DND-41 (cell line): ENCODE data around the gene KLF14.
"Not testable (repeated sequence)": the region's sequence is repeated elsewhere in the genome, so short reads cannot be mapped to it uniquely, and the experiment has no call there.

Experiments used
- ATAC-seq: fragments of 200-7000 bp; cut with Tn5 transposase; 3 replicates; pipeline ENCODE4 v1.9.1; 2021; ENCODE audit warnings: low read depth; ENCODE audit not compliant: insufficient read depth
- DNase-seq: peaks from one replicate; pipeline ENCODE4 v3.0.0-alpha.2; 2020
- H2AFZ ChIP-seq: 2 replicates; pipeline ENCODE4 v1.6.0; 2012; ENCODE audit warnings: low read depth, low read length
- H3K27ac ChIP-seq: 2 replicates; pipeline ENCODE4 v1.5.1; 2012; ENCODE audit warnings: low read length, inconsistent platforms
- H3K27me3 ChIP-seq: fragments of 200-600 bp; sonication (generic); 2 replicates; pipeline ENCODE4 v1.6.0; 2012; ENCODE audit warnings: low read length, mild to moderate bottlenecking, inconsistent platforms; ENCODE audit not compliant: insufficient read depth, poor library complexity
- H3K36me3 ChIP-seq: 2 replicates; pipeline ENCODE4 v1.5.1; 2012; ENCODE audit warnings: low read length, inconsistent platforms; ENCODE audit not compliant: insufficient read depth
- H3K4me1 ChIP-seq: 2 replicates; pipeline ENCODE4 v1.5.1; 2012; ENCODE audit warnings: mild to moderate bottlenecking, low read length; ENCODE audit not compliant: insufficient read depth
- H3K4me2 ChIP-seq: 2 replicates; pipeline ENCODE4 v1.6.0; 2012; ENCODE audit warnings: mild to moderate bottlenecking, moderate library complexity, low read length, inconsistent platforms; ENCODE audit not compliant: insufficient read depth
- H3K4me3 ChIP-seq, 2 experiments: fragments of 200-600 bp in 1 of 2; shearing (Covaris generic) in 1 of 2; 2 replicates each; pipeline ENCODE4 v1.5.1; 2012 to 2016; ENCODE audit warnings: inconsistent platforms in 2 of 2, low read length in 2 of 2, mild to moderate bottlenecking in 2 of 2, low read depth in 1 of 2, moderate library complexity in 1 of 2
- H3K79me2 ChIP-seq: 2 replicates; pipeline ENCODE4 v1.6.0; 2012; ENCODE audit warnings: low read length, inconsistent platforms; ENCODE audit not compliant: insufficient read depth
- H3K9ac ChIP-seq: 2 replicates; pipeline ENCODE4 v1.6.0; 2012; ENCODE audit warnings: low read depth, mild to moderate bottlenecking, inconsistent platforms, low read length, moderate library complexity
- H3K9me3 ChIP-seq: 2 replicates; pipeline ENCODE4 v1.5.1; 2012; ENCODE audit warnings: low read length, moderate library complexity, mild to moderate bottlenecking, inconsistent platforms; ENCODE audit not compliant: insufficient read depth, severe bottlenecking
- H4K20me1 ChIP-seq: 2 replicates; pipeline ENCODE4 v1.6.0; 2012; ENCODE audit warnings: low read length; ENCODE audit not compliant: insufficient read depth
- CTCF ChIP-seq: IDR thresholded peaks from 2 replicates; pipeline ENCODE4 v1.5.1; 2012; ENCODE audit warnings: borderline replicate concordance, low read length, moderate library complexity, mild to moderate bottlenecking; ENCODE audit not compliant: poor library complexity, severe bottlenecking; ENCODE audit errors: extremely low read depth
- EZH2 ChIP-seq: IDR thresholded peaks from 3 replicates; pipeline ENCODE4 v1.6.1; 2012; ENCODE audit warnings: borderline replicate concordance, low read depth, mild to moderate bottlenecking, moderate library complexity, low read length, inconsistent platforms; ENCODE audit not compliant: severe bottlenecking

Gene KLF14

GRCh38 chr7:130733931-130734814 is at the start of gene KLF14:
Gene KLF14 (minus strand): TSS chr7:130734207. CDS start chr7:130734033, 174 bp downstream.
- Histone ChIP-seq H3K79me2 (no peaks in the 10 kb centered on the region), H3K9me3 (no peaks in the 10 kb centered on the region), H3K4me1 (no peaks in the 10 kb centered on the region; the same call in 1 of the 2 replicates), H2AFZ (no peak within 1 kb of the TSS), H3K4me2 (peak within 1 kb of the TSS; percentile 51), H3K9ac (no peak within 1 kb of the TSS), H3K27me3 (peaks cover 46% of the 10 kb centered on the region), H3K36me3 (no peaks in the 10 kb centered on the region), H3K4me3 (peak within 1 kb of the TSS in 1 of 2 experiments; percentile 35; a peak in 1 of 4 replicates), H3K27ac (no peak within 1 kb of the TSS), H4K20me1 (no peaks in the 10 kb centered on the region)
- DNase-seq (no peak), ATAC-seq (no peak)
- TF ChIP-seq CTCF (no peak), EZH2 (peak; percentile 82)

GRCh38 chr7:130781346-130781745 is 47.3 kb upstream of the KLF14 start:
- no peaks in the 10 kb centered on the region for H3K4me1 ChIP-seq
- no peak for DNase-seq
- no peak overlapping the region for H2AFZ ChIP-seq
- H3K4me2 ChIP-seq = no peak overlapping the region
- H4K20me1 ChIP-seq = no peaks in the 10 kb centered on the region
- peaks cover 7% of the 10 kb centered on the region for H3K27me3 ChIP-seq
- H3K9me3 ChIP-seq = no peaks in the 10 kb centered on the region
- no peak overlapping the region for H3K27ac ChIP-seq
- H3K9ac ChIP-seq = no peak overlapping the region
- H3K79me2 ChIP-seq = no peaks in the 10 kb centered on the region
- no peak for ATAC-seq
- no peak for TF ChIP-seq CTCF
- TF ChIP-seq EZH2 = no peak
- H3K36me3 ChIP-seq = no peaks in the 10 kb centered on the region
- H3K4me3 ChIP-seq = no peak overlapping the region

GRCh38 chr7:130777426-130777825 is 43.4 kb upstream of the KLF14 start:
- no peak overlapping the region for H2AFZ ChIP-seq
- no peak overlapping the region for H3K9ac ChIP-seq
- TF ChIP-seq CTCF (no peak), EZH2 (no peak)
- ATAC-seq = no peak
- H3K27me3 ChIP-seq = no peaks in the 10 kb centered on the region
- H3K36me3 ChIP-seq = no peaks in the 10 kb centered on the region
- no peak overlapping the region for H3K27ac ChIP-seq
- H3K4me2 ChIP-seq = no peak overlapping the region
- H3K4me1 ChIP-seq = no peaks in the 10 kb centered on the region
- H4K20me1 ChIP-seq = no peaks in the 10 kb centered on the region
- H3K79me2 ChIP-seq = no peaks in the 10 kb centered on the region
- no peak overlapping the region for H3K4me3 ChIP-seq
- DNase-seq = no peak
- H3K9me3 ChIP-seq = no peaks in the 10 kb centered on the region

GRCh38 chr7:130772456-130772855 is 38.4 kb upstream of the KLF14 start:
- not testable (repeated sequence) for H3K36me3 ChIP-seq, ATAC-seq, DNase-seq, H3K4me3 ChIP-seq, H3K27me3 ChIP-seq, H3K79me2 ChIP-seq, H3K4me2 ChIP-seq, H3K9me3 ChIP-seq, H3K4me1 ChIP-seq, H3K27ac ChIP-seq, H2AFZ ChIP-seq, H4K20me1 ChIP-seq, H3K9ac ChIP-seq
